GM18519 (cell line): ENCODE data around the gene ZNF841.
"Not testable (repeated sequence)": the region's sequence is repeated elsewhere in the genome, so short reads cannot be mapped to it uniquely, and the experiment has no call there.

ENCODE experiments used
- ATAC-seq: cut with Tn5 transposase; IDR thresholded peaks from one replicate; pipeline ENCODE4 v1.9.1; 2021; ENCODE audit warnings: mild to moderate bottlenecking, moderate library complexity; ENCODE audit not compliant: unreplicated experiment, low FRiP score

Gene ZNF841

GRCh38 chr19:52095172-52096014 lies at the start of gene ZNF841:
Gene ZNF841, minus strand, starts transcription at chr19:52095765. Its CDS starts 10,964 bp downstream, at chr19:52084801.
- peak; percentile 65 for ATAC-seq

- ATAC-seq = no peak
Measured at GRCh38 chr19:52142001-52142595, 46.5 kb upstream of the ZNF841 start.

GRCh38 chr19:52141203-52141602 lies 45.6 kb upstream of the ZNF841 start:
- ATAC-seq = no peak

GRCh38 chr19:52140032-52140710 lies 44.6 kb upstream of the ZNF841 start:
- ATAC-seq = peak; percentile 74

GRCh38 chr19:52139252-52140031 lies 43.9 kb upstream of the ZNF841 start, which contains the start of gene ZNF616:
Gene ZNF616, minus strand, starts transcription at chr19:52139938. Its CDS starts 9,426 bp downstream, at chr19:52130512.
- no peak for ATAC-seq

GRCh38 chr19:52138983-52139251 lies 43.4 kb upstream of the ZNF841 start:
- no peak for ATAC-seq

- no peak for ATAC-seq
Measured at GRCh38 chr19:52138278-52138982, 42.9 kb upstream of the ZNF841 start.

- no peak for ATAC-seq
Measured at GRCh38 chr19:52120286-52120685, 24.7 kb upstream of the ZNF841 start.

GRCh38 chr19:52115526-52116053 lies 20.0 kb upstream of the ZNF841 start:
- ATAC-seq = no peak

GRCh38 chr19:52114691-52115090 lies 19.1 kb upstream of the ZNF841 start:
- no peak for ATAC-seq

- no peak for ATAC-seq
Measured at GRCh38 chr19:52112624-52113023, 17.1 kb upstream of the ZNF841 start.

GRCh38 chr19:52110780-52111179 lies 15.2 kb upstream of the ZNF841 start:
- ATAC-seq = no peak

- no peak for ATAC-seq
Measured at GRCh38 chr19:52102782-52103181, 7.2 kb upstream of the ZNF841 start.

GRCh38 chr19:52101866-52102562 lies 6.4 kb upstream of the ZNF841 start:
- ATAC-seq = no peak

- ATAC-seq = no peak
Measured at GRCh38 chr19:52099497-52100138, 4.1 kb upstream of the ZNF841 start.

- ATAC-seq = not testable (repeated sequence)
Measured at GRCh38 chr19:52096416-52096815, 851 bp upstream of the ZNF841 start.

- ATAC-seq = no peak
Measured at GRCh38 chr19:52094526-52095130, 937 bp downstream of the ZNF841 start.

GRCh38 chr19:52086481-52086880 lies 9.1 kb downstream of the ZNF841 start:
- ATAC-seq = no peak
